Hematopoietic multipotent progenitor cell treated with erythropoietin and hydrocortisone succinate and interleukin-3 and kit ligand, for 17 days (in vitro differentiated cells): ENCODE measurements around the gene STXBP4.

Experiments used
- DNase-seq: peaks from one replicate; pipeline ENCODE4 v3.0.0-alpha.2; 2015; ENCODE audit warnings: low spot score

The STXBP4 gene

DNA sequence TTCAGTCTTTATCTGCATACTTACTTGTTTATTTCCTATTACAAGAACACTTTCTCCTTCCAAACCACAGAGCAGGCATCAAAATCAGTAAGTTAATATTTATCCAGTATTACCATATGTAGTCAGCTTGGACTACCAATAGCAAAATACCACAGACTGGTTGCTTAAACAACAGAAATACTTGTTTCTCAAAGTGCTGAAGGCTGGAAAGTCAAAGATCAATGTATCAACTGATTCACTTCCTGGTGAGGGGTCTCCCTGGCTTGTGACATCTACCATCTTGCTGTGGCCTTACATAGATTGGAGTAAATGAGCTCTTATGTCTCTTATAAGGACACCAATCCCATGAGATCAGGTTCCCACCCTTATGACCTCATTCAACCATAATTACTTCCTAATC lies 2.6 kb downstream of the STXBP4 start:
- DNase-seq: no peak

- DNase-seq: no peak
These were observed 3.3 kb downstream of the STXBP4 start for GRCh38 chr17:54971901-54972300.

DNA sequence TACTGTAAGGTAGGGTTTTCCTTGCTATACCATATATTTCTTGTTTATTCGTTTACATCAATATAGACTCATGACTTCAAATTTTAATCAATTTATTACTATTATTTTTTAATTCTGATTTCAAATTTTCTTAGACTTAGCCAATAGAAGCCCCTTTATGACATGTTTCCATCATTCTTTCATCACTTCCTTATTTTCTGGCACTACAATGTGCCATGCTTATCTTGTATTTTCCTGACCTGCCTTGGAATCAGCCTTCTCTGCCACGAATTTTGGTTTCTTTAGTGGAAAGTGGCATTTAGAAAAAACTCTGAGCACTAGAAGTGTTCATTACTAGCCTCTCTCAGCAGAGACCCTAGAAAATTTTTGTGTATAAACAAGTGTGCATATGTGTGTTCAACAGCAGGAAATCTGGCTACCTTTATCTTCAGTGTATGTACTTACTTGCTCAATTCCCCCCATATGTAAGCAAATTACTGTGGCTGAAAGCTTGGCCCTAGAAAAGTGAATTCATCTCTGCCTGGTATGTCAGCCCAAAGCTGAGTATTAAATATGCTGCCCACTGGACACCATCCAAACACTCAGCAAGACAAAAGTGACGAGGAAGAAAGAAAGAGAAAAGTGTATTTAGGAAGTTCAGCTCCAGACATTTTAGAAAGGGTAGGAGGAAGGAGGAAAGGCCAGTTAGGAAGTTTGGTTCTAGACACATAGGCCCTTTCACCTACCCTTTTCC lies 4.0 kb downstream of the STXBP4 start:
- no peak for DNase-seq

DNA sequence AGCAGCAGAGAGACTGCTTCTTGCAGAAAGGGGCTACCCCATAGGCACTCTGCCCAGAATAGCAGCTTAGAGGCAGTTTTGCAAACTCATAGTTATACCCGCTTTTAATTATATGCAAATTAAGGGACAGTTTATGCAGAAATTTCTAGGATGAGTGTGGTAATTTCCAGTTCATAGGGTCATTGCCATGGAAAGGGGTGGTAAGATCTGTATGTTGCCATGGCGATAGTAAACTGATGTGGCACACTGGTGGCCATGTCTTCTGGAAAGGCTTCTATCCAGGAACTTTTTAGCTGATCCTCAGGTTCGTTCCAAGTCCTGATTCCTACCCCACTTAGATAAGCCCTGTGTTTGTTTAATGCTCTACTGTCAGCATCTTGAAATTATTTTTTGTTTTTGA lies 6.2 kb downstream of the STXBP4 start:
- DNase-seq: no peak

DNA sequence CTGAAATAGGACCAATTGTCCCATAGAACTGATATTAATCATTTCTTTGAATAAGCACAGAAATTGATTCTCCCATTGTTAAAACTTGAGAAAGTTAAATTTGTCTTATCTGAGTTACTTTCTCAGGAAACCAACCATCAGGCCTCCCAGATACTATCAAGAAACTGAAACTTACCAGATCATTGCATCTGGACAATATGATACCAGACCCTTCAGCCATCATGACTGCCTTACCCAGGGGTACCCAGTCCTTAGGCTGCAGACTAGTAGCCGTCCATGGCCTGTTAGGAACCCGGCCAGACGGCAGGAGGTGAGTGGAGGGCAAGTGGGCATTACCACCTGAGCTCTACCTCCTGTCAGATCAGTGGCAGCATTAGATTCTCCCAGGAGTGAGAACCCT lies 7.8 kb downstream of the STXBP4 start:
- no peak for DNase-seq

DNA sequence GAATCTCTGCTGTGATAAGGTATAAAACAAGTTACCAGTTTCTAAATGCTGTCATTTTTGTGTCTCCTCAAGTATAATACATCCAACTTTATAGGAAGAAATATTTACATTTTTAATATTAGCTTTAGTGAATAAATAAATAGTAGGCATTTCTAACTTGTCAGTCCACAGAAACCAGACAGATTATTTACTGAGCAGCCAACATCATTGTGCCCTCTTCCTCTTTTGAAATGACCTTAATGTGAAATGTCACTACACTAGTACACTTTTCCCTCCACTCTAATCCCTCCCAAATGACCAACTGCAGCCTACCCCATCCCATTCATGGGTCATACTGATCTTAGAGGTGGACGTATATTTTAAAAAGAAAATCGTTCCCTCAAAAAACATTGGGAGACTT lies 9.2 kb downstream of the STXBP4 start:
- DNase-seq: no peak

GRCh38 chr17:54979657-54980056 lies 11.1 kb downstream of the STXBP4 start:
- no peak for DNase-seq

- no peak for DNase-seq
These were observed 11.8 kb downstream of the STXBP4 start for GRCh38 chr17:54980375-54980774.

DNA sequence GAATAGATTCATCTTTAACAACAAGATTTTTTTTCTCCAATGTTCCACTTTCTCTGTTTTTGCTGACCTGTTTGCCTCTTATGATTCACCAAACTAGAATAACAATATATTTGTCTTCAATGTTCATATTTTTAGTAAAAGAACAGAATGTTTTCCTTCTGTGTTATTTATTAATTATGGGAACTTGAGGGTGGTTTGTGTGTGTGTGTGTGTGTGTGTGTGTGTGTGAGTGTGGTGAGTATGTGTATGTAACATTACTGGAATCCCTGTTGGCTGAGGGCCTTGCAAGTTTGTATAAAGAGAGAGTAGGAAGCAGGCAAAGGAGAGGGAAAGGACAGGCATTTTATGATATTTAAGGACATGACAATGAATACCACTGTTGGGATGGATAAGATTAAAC lies 13.8 kb downstream of the STXBP4 start:
- no peak for DNase-seq

DNA sequence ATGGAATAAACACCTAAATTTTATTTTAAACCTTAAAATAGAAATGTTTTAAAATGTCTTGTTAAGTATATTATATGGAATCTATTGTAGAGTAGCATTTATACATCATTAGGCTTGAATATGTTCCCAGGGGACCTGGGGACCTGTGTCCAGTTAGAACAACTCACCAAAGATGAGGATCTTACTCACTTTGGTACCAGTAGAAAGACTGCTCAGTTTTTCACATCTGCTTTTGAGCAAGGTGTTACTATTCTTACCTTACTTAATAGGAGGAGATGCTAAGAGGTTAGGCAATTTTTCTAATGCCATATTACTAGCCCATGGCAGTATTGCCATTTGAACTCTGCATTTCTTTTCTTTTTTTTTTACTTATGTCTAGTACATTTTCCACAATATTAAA lies 14.7 kb downstream of the STXBP4 start:
- DNase-seq: no peak

- DNase-seq: no peak
These were observed 16.9 kb downstream of the STXBP4 start for GRCh38 chr17:54985476-54985875.

DNA sequence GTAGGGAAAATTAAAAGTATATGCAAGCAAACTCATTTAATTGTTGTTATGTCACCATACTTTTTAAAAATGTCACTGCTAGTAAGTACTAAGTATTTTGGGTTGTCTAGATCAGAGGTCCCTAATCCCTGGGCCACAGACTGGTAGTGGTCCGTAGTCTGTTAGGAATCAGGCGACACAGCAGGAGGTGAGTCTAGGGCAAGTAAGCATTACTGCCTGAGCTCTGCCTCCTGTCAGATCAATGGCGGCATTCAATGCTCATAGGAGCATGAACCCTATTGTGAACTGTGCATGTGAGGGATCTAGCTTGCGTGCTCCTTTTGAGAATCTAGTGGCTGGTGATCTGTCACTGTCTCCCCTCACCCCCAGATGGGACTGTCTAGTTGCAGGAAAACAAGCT lies 21.6 kb downstream of the STXBP4 start:
- DNase-seq: no peak

DNA sequence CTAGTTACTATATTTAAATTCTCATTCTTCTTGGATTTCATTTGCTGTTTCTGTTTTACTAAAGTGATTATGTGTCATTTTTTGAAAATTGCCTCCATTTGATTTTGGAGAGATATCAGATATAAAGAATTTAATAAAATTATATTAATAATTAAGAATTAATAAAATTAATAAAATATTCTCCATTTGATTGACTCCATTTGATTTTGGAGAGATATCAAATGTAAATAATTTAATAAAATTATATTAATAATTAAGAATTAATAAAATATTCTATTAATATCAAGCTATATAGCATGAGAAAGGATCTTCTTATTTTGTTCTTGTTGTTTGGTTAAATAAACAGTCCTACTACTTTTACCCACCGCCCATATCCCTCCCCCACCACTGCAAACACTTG lies 23.0 kb downstream of the STXBP4 start:
- no peak for DNase-seq

GRCh38 chr17:54992797-54993639 lies 24.5 kb downstream of the STXBP4 start:
- DNase-seq: peak; percentile 71

GRCh38 chr17:54996441-54996840 lies 27.9 kb downstream of the STXBP4 start:
- DNase-seq: no peak

DNA sequence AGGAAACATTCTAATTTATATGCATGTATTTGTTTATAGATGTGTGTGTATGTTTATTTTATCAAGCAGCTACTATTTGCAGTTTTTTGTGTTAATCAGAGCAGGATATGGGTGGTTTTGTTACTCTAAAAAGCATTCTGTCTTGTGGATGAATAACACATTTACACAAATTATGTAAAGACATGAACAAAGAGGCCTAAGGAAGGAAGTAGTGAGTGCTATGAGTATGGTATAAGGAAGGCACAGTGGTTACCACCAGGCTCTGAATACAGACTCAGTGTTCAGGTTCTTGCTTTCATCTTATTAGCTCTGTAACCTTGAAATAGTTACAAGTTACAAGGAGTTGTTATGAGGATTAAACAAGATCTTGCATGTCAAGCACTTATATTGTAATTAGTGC lies 33.9 kb downstream of the STXBP4 start:
- no peak for DNase-seq

DNA sequence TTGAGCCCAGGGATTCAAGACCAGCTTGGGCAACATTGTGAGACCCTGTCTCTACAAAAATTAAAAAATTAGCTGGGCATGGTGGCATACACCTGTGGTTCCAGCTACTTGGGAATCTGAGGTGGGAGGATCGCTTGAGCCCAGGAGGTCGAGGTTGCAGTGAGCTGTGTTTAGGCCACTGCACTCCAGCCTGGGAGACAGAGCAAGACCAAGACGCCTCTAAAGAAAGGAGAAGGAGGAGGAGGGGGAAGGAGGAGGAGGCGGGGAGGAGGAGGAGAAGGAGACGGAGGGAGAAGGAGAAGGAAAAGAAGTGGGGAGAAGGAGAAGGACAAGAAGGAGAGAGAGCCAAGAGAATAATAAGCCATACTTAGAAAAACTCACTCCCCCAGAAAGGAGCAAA lies 35.9 kb downstream of the STXBP4 start:
- no peak for DNase-seq

DNA sequence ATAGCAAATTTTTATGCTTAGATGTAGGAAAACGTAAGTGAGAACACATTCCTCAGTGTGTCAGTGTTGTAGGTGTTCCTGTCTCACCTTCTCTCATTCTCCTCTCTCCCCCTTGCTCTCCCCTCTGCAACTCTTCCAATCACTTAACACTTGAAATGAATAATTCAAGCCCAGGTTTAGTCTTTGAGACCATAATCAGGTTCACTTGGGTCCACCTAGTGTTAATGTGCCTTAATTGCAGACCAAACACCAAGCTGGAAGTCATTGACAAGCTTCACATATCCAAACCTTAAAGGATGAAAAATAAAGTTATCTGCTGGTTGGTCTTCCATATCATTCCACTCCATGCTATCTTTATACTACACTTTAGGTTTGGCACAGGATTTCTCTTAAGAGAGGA lies 37.0 kb downstream of the STXBP4 start:
- DNase-seq: no peak

DNA sequence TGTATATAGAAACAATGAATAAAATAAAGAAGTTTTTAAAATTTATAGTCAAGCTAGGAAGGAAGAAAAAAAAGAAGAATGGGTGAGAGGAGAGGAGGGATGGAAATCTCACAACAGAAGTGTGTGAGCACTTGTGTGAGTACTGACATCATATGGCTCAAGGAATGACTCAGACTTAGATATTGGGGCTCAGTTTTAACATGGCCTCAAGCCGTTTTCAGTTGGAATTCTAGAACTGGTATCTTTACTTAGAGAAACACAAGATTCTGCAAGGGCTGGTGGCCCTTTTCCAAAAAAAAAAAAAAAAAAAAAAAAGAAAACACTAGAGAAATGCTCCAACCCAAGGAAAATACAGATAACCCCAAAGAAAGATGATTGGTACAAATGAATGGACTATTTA lies 55.1 kb downstream of the STXBP4 start:
- DNase-seq: no peak

DNA sequence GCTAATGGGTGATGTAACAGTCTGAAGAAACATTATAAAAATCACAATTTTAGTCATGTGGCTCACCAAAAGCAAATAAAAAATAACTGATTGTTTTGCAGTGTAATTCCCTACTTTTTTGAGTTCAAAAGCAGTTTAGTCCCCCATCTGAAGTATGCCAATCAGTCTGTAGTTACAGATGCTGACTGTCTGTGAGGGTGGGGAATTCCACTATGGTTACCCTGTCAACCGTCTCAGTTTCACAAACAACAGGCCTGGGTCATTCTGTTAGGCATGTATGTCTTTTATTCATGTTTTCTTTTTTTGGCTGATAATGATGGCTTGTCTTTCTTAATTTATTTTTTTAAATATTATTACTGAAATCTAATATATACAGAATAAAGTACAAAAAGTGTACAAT lies 69.3 kb downstream of the STXBP4 start:
- no peak for DNase-seq

DNA sequence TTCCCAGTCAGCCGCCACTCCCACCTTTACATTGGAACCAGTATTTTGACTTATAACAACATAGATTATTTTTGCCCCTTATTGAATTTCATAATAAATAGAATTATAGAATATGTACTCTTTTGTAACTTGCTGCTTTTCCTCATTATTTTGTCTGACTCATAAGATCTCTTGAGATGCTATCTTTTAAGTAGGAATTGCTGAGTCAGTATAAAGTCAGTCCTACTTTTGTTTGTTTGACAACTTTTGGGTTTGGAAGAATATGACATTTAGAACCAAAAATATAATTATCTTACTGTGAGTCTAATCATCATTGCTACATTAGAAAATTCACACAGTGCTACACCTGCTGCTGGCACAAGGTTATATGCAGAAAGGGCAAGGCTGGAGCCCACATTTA lies 69.7 kb downstream of the STXBP4 start:
- DNase-seq: no peak

DNA sequence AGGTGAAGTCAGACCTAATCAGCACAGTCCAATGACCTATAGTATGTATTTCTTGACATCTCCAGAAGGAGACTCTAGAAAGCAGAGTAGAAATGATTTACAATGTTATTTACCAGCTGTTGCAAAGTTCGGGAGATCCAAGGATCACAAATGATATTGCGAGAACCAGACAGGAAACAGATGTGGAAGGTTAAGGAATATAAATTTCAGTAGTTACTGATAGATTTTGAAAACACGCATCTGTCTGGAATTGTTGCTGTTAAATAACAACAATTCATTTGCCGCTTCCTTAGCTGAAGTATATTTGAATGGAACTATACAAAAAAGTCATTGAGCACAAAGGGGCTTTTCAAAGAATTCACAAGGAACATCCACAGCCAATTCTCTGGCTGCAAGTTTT lies 72.0 kb downstream of the STXBP4 start:
- DNase-seq: no peak

DNA sequence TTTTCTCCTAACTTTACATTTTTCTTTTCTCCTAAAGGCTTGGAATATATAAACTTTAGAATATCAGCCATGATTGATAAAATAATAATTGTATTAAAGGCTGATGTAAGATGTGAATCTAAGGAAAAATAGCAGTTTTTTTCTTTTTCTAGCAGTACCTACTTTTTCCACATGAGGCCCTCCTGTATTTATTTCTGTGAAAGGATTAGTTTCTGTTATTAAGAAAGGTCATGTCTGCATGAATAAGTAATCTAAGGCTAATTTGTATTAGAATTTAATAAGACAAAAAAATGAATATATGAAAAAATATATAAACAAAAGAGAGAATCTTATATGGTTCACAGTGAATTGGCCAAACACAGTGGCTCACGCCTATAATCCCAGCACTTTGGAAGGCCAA lies 85.3 kb downstream of the STXBP4 start:
- DNase-seq: no peak

DNA sequence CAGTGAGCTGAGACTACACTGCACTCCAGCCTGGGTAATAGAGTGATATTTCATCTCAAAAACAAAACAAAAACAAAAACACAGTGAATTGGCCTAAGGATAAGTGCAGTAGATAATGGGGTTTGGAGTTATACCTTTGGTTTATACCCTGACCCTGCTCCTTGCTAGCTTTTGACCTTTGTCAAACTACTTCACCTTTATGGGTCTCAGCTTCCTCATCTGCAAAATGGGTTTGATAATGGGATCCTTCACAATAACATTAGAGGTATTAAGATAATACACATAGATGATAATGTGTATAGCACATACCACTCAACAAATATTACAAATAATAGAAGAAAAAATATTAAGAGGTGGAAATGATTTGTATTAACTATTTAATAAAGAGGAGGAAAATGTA lies 85.9 kb downstream of the STXBP4 start:
- no peak for DNase-seq
